HG03442 (cell line): ENCODE data around the gene B4GALT6.

Experiments
- ATAC-seq: cut with Tn5 transposase; IDR thresholded peaks from one replicate; pipeline ENCODE4 v1.9.1; 2021; ENCODE audit warnings: mild to moderate bottlenecking, moderate library complexity; ENCODE audit not compliant: unreplicated experiment

Gene B4GALT6

DNA sequence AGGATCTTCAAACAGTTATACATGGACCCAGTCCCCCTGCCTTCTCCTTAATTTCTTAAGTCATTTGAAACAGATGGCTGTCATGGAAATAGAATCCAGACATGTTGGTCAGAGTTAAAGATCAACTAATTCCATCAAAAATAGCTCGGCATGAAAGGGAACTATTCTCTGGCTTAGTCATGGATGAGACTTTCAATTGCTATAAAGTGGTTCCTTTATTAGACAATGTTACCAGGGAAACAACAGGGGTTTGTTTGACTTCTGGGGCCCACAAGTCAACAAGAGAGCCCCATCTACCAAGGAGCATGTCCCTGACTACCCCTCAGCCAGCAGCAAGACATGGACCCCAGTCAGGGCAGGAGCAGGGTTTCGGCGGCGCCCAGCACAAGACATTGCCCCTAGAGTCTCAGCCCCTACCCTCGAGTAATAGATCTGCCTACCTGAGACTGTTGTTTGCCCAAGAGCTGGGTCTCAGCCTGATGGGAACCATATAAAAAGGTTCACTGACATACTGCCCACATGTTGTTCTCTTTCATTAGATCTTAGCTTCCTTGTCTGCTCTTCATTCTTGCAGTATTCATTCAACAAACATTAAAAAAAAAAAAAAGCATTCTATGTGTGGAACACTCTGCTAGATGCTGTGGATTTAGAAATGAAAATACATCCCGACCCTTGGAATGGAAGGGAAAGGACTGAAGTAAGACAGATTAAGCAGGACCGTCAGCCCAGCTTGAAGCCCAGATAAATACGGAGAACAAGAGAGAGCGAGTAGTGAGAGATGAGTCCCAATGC is 88.1 kb downstream of the B4GALT6 start:
- no peak for ATAC-seq

GRCh38 chr18:31595121-31595771 is 89.1 kb downstream of the B4GALT6 start:
- no peak for ATAC-seq

- ATAC-seq = no peak
Measured at GRCh38 chr18:31592506-31593157, 91.7 kb downstream of the B4GALT6 start.

DNA sequence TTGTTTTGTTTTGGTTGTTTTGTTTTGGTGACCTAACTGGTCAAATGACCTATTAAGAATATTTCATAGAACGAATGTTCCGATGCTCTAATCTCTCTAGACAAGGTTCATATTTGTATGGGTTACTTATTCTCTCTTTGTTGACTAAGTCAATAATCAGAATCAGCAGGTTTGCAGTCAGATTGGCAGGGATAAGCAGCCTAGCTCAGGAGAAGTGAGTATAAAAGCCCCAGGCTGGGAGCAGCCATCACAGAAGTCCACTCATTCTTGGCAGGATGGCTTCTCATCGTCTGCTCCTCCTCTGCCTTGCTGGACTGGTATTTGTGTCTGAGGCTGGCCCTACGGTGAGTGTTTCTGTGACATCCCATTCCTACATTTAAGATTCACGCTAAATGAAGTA is 92.8 kb downstream of the B4GALT6 start, which contains the start of gene TTR:
Gene TTR (plus strand): TSS at position 250 of the 400 bp plus-strand sequence. CDS start 26 bp downstream, at position 276.
- ATAC-seq = no peak

GRCh38 chr18:31591113-31591512 is 93.3 kb downstream of the B4GALT6 start:
- no peak for ATAC-seq

- no peak for ATAC-seq
Measured at GRCh38 chr18:31590570-31590969, 93.8 kb downstream of the B4GALT6 start.

DNA sequence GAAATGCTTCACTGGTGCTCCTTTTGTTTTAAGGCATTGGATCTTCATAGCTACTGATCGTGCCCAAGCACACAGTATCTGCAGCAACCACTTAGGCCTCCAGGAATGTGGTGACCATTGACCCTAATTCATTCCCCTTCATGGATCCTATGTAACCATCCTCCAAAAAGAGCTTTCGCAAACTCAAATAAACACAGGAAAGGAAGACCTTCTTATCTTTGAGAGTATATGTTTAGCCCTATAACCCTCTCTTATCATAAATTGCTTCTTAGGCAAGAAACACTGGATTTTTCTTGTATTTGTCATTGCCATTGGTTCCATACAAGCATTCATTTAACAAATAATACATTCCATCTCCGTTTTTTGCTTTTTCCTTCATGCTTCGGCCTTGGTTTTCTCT is 96.9 kb downstream of the B4GALT6 start:
- no peak for ATAC-seq

DNA sequence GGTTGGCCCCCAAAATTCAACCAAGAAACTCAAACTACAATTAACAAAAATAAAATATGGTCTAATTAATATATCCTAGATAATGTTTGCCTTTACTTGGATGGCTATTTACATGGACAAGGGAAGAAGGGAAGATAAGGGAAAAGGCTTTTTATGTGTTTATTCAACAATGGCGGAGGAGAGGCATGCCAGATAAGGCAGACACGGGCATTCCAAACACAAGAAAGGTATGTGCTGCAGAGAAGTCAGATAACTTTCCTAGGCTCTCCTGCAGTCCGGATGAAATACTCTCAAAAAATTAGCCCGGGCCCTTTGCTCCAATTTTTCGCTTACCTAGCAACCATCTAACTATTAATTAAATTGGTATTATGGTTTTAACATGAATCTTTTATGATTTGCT is 97.8 kb downstream of the B4GALT6 start:
- ATAC-seq = no peak

- no peak for ATAC-seq
Measured at GRCh38 chr18:31585991-31586390, 98.4 kb downstream of the B4GALT6 start.

GRCh38 chr18:31583185-31583854 is 101.1 kb downstream of the B4GALT6 start:
- ATAC-seq = no peak

DNA sequence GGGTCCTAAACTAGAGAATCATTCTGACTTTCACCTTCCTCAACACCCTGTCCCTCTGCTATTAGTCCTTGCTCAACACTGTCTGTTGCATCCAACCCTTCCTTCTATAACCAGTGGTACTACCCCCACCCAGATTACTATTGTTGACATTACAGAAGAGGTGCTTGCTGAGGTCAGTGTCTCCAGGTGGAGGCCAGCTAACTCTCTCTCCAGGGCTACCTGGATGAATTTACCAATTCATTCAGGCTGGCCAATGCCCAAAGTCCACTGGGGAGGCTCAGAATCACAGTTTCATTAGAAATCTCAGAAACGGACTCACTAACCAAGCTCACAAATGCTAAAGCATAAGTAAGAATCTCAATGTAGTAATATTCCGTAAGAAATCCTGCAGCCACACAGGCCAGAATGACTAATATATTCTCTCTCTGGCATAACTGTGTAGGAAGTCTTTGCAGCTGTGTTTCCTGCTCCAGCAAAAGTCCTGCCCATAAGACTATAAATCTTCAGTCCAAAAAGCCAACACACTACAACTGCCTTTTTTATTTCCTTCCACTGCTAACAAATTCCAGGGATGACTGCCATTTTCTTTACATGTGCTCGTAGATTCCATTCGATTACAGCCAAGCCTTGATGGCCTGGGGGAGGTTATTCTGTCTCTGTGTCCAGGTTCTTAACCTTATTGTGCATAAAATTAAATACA is 102.7 kb downstream of the B4GALT6 start:
- ATAC-seq = no peak

GRCh38 chr18:31579375-31579774 is 105.0 kb downstream of the B4GALT6 start:
- no peak for ATAC-seq

DNA sequence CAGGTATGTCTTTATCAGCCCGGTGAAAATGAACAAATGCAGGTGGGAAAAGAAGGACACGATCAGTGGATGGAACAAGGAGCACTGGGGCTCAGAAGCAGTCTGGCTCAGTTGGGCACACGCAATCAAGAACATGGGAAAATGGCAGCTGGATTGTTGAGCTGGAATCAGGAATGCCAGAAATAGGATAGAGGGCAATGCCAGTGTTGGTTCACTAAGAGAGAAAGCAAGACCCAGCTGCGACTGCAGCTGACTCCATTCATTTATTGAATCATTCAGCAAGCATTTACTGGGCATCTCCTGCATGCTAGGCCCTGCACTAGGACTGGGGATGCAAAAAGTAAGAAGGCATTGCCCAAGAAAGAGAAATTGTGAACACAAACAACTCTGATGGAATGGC is 106.3 kb downstream of the B4GALT6 start:
- ATAC-seq = no peak

GRCh38 chr18:31577195-31577594 is 107.2 kb downstream of the B4GALT6 start:
- no peak for ATAC-seq

- ATAC-seq = no peak
Measured at GRCh38 chr18:31576670-31577069, 107.7 kb downstream of the B4GALT6 start.

DNA sequence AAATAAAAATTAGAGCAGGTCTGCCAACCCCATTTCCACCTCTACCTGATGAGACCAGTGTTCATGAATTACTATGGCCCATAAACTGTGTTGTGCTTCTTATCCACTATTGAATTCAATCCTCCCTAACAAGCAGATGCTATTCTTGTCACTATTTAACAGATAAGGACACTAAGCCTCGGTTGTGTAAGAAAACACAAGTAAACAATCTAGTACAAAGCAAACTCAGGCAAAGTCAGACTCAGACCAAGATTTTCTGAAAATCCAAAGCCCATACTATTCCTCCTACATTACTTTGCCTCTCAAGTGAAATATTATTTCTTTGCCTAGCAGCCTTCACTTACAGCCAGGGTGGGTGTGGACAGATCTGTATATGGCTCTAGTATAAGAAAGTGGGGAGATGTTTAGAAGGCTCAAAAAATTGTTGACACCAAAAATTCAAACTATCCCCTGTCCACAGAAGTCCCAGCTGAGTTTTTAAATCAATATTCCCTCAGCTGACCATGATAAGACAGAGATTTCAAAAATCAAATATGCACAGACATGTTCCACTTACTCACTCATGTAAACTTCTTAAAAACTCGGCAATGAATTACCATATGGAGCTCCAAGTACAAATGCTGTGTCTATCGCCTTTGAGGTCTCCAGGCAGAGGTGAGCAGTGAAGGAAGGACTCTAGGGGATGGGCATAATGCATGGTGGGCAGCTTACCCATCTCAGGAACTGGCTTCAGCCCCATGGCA is 108.7 kb downstream of the B4GALT6 start:
- ATAC-seq = no peak

DNA sequence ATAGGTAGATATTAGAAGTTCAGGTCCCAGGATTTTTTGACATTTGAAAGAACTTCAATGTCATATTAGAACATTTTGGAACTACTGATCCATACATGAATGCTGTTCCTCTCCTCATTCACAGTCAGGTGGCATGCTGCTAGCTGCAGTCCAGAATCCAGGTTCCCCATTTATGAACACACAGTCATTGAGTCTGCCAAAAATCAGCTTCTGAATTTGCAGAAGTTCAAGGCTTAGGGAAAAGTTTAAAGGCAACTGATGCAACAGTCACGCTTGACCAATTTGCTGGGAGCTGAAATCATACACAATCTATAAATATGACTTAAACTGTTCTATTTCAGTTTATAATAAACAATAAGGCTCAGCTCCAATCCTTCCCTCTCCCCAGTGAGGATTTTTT is 110.0 kb downstream of the B4GALT6 start:
- ATAC-seq = no peak
